HEK293 (cell line): ENCODE results near the gene PPP4R1.

Experiments used
- CTCF ChIP-seq: fragments of 450-650 bp; formaldehyde crosslinking; IDR thresholded peaks from 2 replicates; pipeline ENCODE4 v1.5.1; 2016; ENCODE audit warnings: missing biosample characterization, missing genetic modification characterization
- PBX3 ChIP-seq: sonication (generic); formaldehyde crosslinking; IDR thresholded peaks from 2 replicates; pipeline ENCODE4 v1.8.1; 2022; ENCODE audit warnings: mild to moderate bottlenecking, moderate library complexity, missing genetic modification reagents
- REPIN1 ChIP-seq: fragments of 450-650 bp; formaldehyde crosslinking; IDR thresholded peaks from 2 replicates; pipeline ENCODE4 v1.5.1; 2017; ENCODE audit warnings: missing biosample characterization, missing genetic modification characterization, low read depth
- REST ChIP-seq: fragments of 450-650 bp; formaldehyde crosslinking; IDR thresholded peaks from 2 replicates; pipeline ENCODE4 v1.5.1; 2016; ENCODE audit warnings: missing biosample characterization, missing genetic modification characterization
- SP2 ChIP-seq: fragments of 450-650 bp; formaldehyde crosslinking; IDR thresholded peaks from 2 replicates; pipeline ENCODE4 v1.5.1; 2016; ENCODE audit warnings: missing biosample characterization, missing genetic modification characterization
- ZBTB49 ChIP-seq: fragments of 450-650 bp; formaldehyde crosslinking; IDR thresholded peaks from 2 replicates; pipeline ENCODE4 v1.5.1; 2016; ENCODE audit warnings: missing biosample characterization, missing genetic modification characterization, low read depth
- ZBTB7A ChIP-seq: fragments of 450-650 bp; formaldehyde crosslinking; IDR thresholded peaks from 2 replicates; pipeline ENCODE4 v1.5.1; 2016; ENCODE audit warnings: low read depth, missing biosample characterization, missing genetic modification characterization
- ZBTB8A ChIP-seq: fragments of 450-650 bp; formaldehyde crosslinking; IDR thresholded peaks from 2 replicates; pipeline ENCODE4 v1.5.1; 2016; ENCODE audit warnings: missing biosample characterization, missing genetic modification characterization
- ZNF112 ChIP-seq: fragments of 450-650 bp; formaldehyde crosslinking; IDR thresholded peaks from 2 replicates; pipeline ENCODE4 v1.5.0; 2017; ENCODE audit warnings: missing biosample characterization, missing genetic modification characterization
- ZNF133 ChIP-seq: fragments of 450-650 bp; formaldehyde crosslinking; IDR thresholded peaks from 2 replicates; pipeline ENCODE4 v1.5.1; 2016; ENCODE audit warnings: missing biosample characterization, missing genetic modification characterization
- ZNF23 ChIP-seq: fragments of 450-650 bp; formaldehyde crosslinking; IDR thresholded peaks from 2 replicates; pipeline ENCODE4 v1.5.1; 2016; ENCODE audit warnings: missing biosample characterization, missing genetic modification characterization, borderline replicate concordance
- ZNF239 ChIP-seq: fragments of 450-650 bp; formaldehyde crosslinking; IDR thresholded peaks from 2 replicates; pipeline ENCODE4 v1.5.1; 2016; ENCODE audit warnings: missing biosample characterization, missing genetic modification characterization
- ZNF610 ChIP-seq: fragments of 450-650 bp; formaldehyde crosslinking; IDR thresholded peaks from 2 replicates; pipeline ENCODE4 v1.5.1; 2016; ENCODE audit warnings: missing biosample characterization, missing genetic modification characterization, borderline replicate concordance
- ZNF629 ChIP-seq: fragments of 450-650 bp; formaldehyde crosslinking; IDR thresholded peaks from 2 replicates; pipeline ENCODE4 v1.5.1; 2017; ENCODE audit warnings: missing biosample characterization, missing genetic modification characterization

GRCh38 chr18:9520666-9521065 is 93.7 kb downstream of the PPP4R1 start:
- TF ChIP-seq CTCF (tag by site-specific recombination), result no peak
- TF ChIP-seq ZNF23 (tag by site-specific recombination), result no peak
- no peak for TF ChIP-seq ZBTB8A (tag by site-specific recombination)
- no peak for TF ChIP-seq ZNF112 (tag by site-specific recombination)
- TF ChIP-seq SP2 (tag by site-specific recombination), result no peak
- no peak for TF ChIP-seq ZNF239 (tag by site-specific recombination)
- TF ChIP-seq PBX3 (CRISPR knock-in tag), result no peak
- no peak for TF ChIP-seq ZNF629 (tag by site-specific recombination)
- no peak for TF ChIP-seq REST (tag by site-specific recombination)
- no peak for TF ChIP-seq ZBTB7A (tag by site-specific recombination)
- TF ChIP-seq ZNF610, result no peak
- TF ChIP-seq ZBTB49 (tag by site-specific recombination), result no peak
- TF ChIP-seq ZNF133 (tag by site-specific recombination), result no peak
- TF ChIP-seq REPIN1 (tag by site-specific recombination), result no peak
